GM19043 (cell line): ENCODE results near the gene KDM4F.

Source experiments
- ATAC-seq: cut with Tn5 transposase; IDR thresholded peaks from one replicate; pipeline ENCODE4 v1.9.1; 2021; ENCODE audit warnings: low read depth; ENCODE audit not compliant: unreplicated experiment

The KDM4F gene

DNA sequence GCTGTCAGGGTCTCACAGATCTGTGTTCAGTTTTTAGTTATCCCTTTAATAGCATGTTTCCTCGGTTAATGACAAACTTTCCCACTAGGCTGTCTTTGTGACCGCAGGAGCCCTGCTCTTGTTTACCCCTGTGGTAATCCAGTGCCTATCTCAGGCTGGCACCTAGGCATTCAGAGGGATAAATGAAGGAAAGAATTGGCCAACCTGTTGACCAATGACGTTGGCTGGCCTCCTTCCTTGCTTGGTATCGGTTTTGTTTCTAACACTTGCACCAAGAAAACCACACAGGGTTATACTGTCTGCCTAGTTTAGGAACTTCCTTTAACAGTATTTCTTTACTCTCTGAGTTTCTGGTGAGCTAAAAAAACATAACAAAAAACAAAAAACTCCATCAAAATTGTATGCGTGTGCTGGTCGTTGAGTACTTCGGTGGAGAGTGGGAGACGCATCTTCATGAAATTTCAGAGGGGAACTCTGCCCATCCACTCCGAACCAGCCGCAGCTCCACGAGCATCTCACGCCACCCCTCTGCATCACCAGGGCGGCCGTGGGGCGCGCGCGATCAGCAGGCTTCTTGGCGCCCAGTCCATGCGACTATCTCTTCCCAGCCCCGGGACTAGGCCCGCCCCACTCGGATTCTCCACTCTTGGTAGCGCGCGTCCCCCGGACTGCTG is 39.9 kb downstream of the KDM4F start:
- peak; percentile 28 for ATAC-seq

DNA sequence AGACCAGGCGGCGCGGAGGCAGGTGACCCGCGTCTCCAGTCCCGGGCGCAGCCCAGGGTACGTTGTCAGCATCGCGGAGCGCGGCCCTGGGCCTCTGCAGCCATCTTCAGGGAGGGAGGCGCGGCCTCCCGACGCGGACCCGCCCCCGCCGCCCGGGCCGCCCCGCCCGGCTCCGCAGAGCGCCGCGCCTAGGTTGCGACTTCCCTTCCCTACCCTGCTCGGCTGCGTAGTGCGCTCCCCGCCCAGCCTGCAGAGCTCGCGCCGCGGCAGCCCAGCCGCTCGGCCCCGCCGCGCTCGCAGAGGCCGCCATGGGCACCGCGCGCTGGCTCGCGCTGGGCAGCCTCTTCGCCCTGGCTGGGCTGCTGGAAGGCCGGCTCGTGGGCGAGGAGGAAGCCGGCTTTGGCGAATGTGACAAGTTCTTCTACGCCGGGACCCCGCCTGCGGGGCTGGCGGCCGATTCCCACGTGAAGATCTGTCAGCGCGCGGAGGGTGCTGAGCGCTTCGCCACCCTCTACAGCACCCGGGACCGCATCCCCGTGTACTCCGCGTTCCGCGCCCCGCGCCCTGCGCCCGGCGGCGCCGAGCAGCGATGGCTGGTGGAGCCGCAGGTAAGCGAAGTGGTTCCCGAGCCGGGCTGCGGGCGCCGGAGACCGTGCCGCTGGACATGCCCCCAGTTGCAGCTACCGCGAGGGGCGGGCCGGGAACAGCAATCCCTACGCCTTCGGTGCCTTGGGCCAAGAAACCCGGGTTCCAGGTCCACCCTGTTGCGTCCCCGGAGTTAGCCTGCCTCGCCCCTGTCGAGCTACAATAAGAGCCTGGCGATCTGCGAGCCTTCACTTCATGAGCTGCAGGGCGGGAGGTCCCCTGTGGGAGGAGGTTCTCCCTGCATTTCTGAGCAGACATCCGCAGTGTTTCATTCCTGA is 40.7 kb downstream of the KDM4F start, which contains the start of gene ENDOD1:
Gene ENDOD1, plus strand, starts transcription at position 227 of the 923 bp plus-strand sequence. Its CDS starts 82 bp downstream, at position 309.
- ATAC-seq, result peak; percentile 78

DNA sequence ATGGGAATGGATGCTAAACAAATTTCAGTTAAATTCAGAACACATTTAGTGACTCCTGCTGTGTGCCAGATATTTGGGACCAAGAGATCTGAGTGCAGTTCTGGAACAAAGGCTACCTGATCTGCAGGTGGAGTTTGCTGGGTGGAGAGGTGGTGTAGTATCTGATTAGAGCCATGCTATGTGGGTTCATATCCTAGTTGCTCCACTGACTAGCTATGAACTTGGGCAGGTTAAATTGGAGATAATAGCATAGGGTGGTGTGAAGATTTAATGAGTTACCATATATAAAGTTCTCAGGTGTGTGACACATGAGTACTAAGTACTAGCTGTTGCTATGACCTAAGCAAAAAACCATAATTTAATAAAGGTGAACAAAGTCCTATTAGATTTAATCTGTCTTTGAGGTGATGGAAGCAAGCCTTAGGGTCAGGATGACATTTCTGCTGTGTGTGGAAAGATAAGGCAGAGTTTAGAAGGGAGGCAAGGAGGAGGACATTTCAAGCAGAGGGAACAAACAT is 42.5 kb downstream of the KDM4F start:
- no peak for ATAC-seq

DNA sequence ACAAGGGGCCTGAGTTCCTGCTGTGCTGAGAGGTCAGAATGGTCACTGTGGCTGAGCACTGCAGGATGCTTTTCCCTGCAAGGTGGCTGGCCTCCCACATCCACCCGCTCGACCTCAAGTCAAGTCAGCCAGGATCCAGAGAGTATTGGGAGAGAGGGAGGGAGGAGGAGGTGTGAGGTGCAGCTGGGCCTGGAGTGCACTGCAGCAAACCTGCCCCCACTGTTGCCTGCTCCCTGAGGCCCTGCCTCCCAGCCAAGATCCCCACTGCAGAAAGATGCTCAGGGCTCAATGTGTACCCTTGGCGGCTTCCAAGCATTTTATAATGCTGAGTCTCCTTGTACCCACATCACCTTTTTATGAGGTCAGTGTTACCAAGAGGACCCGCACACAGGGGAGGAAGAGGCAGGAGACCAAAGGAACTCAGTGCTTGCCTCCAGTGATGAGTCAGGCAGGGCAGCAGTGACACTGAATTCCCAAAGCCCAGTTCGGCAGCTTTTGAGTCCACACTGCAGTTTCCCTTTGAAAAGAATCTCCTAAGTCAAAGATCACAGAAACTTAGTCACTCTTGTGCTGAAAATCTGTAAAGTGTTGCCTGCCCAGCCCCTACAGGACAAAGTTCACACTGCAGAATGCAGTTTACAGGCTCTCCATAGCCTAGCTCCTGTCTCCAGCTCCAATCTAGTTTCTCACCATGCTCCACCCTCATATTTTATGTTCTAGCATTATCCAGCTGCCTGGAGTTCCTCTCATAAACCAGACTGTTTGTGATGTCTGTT is 43.5 kb downstream of the KDM4F start:
- ATAC-seq, result no peak

DNA sequence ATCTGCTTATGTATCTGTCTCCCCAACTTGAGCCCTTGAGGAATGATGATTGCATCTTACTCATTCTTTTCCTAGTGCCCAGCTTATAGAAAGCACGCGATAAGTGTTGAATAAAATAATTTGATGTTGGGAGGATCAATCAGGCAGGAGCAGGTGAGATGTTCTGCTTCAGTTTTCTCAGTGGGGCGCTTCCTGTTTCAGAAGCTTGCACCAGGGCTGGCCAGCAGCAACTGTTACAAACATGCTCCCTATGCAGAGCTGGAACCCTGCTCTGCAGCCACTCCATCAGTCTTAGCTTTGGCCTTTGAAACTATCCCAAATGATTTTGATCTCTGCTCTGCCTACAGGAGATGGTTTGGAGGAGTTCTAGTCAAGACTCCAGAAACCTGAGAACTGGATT is 44.3 kb downstream of the KDM4F start:
- peak; percentile 16 for ATAC-seq

DNA sequence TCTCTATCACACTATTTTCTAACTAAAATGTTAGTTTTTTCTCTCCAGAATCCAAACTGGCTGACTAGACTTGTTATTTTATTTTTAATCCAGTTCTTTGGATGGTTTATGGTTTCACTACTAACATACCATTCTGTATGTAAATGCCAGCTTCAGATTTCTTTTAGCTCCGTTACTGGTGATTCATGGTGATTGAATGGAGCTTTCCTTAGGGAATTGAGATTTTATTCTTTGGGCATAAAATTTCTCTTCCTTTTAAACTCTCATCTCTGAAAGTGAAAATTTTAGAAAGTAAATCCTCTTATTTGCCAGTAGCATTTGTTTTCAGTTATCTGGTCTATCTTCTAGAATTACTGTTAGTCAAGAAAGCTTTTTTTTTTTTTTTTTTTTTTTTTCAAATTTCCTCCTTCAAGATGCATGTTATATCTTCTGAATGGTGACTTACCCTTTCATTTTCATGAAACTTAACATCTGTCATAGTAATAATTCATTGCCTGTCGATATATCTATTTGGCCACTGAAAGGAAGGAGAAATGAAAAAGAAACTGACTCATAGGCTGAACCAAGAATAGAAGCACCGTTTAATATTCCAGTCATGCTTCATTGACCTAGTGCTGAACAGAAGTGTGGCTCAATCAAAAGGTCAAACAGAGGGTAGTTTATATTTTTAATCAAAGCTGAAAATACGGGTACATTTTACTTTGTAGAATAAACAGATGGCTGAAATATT is 46.8 kb downstream of the KDM4F start:
- peak; percentile 78 for ATAC-seq

DNA sequence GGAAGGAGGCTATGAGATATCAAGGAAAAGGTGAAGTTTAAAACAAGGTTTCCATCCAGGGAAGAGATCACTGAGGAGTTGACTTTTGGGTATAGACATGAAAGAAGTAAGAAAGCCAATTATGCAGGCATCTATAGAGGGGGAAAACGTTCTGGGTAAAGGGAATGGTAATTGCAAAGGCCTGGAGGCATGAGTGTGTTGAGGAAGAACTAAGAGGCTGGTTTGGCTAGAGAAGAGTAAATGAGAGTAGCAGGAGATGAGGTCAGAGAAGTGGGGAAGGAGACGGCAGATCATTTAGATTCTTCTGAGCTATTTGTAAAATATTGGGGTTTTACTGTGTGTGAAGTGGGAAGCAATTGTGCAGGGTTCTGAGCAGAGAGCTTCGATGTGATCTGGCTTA is 48.0 kb downstream of the KDM4F start:
- no peak for ATAC-seq

DNA sequence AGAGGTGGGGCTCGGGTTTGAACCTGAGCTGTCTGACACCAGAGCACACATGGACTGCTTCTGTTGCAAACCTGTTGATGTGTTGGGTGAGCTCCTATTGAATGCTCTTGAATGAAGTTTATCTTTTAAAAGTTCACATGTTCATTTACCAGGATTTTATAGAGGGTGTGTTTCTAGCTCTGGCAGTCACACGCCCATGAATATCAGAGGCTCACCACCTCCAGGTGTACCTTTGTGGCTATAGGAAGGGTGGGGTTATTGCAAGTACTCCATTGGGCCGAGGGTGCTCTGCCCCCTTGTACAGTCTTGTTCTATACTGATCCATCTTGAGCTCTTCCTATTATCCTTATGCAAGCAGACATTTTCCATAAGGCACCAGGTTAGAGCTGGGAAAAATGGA is 49.6 kb downstream of the KDM4F start:
- ATAC-seq, result no peak

DNA sequence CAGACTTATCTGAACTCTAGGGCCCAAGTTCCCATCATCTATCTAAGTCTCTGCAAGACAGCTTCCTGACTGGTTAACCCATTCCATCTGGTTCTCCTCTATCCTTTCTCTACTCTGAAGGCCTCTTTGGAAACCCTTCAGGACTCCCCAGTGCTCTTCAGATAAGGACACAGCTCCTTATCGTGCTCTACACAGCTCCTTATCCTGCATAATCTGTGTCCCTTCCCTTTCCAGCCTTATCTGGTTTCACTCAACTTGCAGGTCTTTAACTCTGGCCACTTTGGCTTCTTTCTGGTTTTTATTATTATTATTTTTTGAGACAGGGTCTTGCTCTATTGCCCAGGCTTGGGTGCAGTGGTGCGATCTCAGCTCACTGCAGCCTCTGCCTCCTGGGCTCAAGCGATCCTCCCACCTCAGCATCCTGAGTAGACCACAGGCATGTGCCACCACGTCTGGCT is 51.0 kb downstream of the KDM4F start:
- ATAC-seq, result no peak
